Kidney capillary endothelial cell (primary cell): Measurements from ENCODE around the gene CREB5.

Experiments used
- DNase-seq: peaks from one replicate; pipeline ENCODE4 v3.0.0-alpha.2; 2018; ENCODE audit warnings: low spot score

Gene CREB5

GRCh38 chr7:28685644-28686417 lies 273.5 kb downstream of the CREB5 start:
- peak; percentile 88 for DNase-seq

- DNase-seq, result peak; percentile 50
These were observed 274.1 kb downstream of the CREB5 start for GRCh38 chr7:28686418-28686800.

- no peak for DNase-seq
These were observed 275.2 kb downstream of the CREB5 start for GRCh38 chr7:28687537-28687936.

- DNase-seq, result no peak
These were observed 275.9 kb downstream of the CREB5 start for GRCh38 chr7:28688174-28688573.

GRCh38 chr7:28688651-28689050 lies 276.3 kb downstream of the CREB5 start:
- DNase-seq, result no peak

- no peak for DNase-seq
These were observed 283.3 kb downstream of the CREB5 start for GRCh38 chr7:28695300-28696295.

- no peak for DNase-seq
These were observed 285.7 kb downstream of the CREB5 start for GRCh38 chr7:28697913-28698563.

- no peak for DNase-seq
These were observed 286.5 kb downstream of the CREB5 start for GRCh38 chr7:28698840-28699239.

GRCh38 chr7:28700096-28700495 lies 287.8 kb downstream of the CREB5 start:
- DNase-seq, result no peak

GRCh38 chr7:28700790-28701203 lies 288.5 kb downstream of the CREB5 start:
- no peak for DNase-seq

- no peak for DNase-seq
These were observed 289.4 kb downstream of the CREB5 start for GRCh38 chr7:28701731-28702130.

GRCh38 chr7:28702171-28702570 lies 289.9 kb downstream of the CREB5 start:
- DNase-seq, result no peak

GRCh38 chr7:28703037-28703765 lies 290.9 kb downstream of the CREB5 start:
- no peak for DNase-seq

- DNase-seq, result no peak
These were observed 292.4 kb downstream of the CREB5 start for GRCh38 chr7:28704706-28705105.

- no peak for DNase-seq
These were observed 293.0 kb downstream of the CREB5 start for GRCh38 chr7:28705350-28705749.

GRCh38 chr7:28706584-28706983 lies 294.3 kb downstream of the CREB5 start:
- DNase-seq, result no peak

- no peak for DNase-seq
These were observed 295.0 kb downstream of the CREB5 start for GRCh38 chr7:28707291-28707690.

GRCh38 chr7:28708033-28708951 lies 296.0 kb downstream of the CREB5 start:
- DNase-seq, result no peak

GRCh38 chr7:28709748-28710147 lies 297.4 kb downstream of the CREB5 start:
- DNase-seq, result no peak

- no peak for DNase-seq
These were observed 298.8 kb downstream of the CREB5 start for GRCh38 chr7:28711114-28711513.
